HEK293T (cell line): ENCODE data around the gene METTL9.

Experiments
- BHLHE40 ChIP-seq: fragments of 450-650 bp; IDR thresholded peaks from 2 replicates; pipeline ENCODE4 v1.6.1; 2016; ENCODE audit warnings: mild to moderate bottlenecking, moderate library complexity, borderline replicate concordance
- CTBP1 ChIP-seq: fragments of 450-650 bp; IDR thresholded peaks from 2 replicates; pipeline ENCODE4 v1.6.1; 2016; ENCODE audit warnings: borderline replicate concordance
- ELF4 ChIP-seq: fragments of 450-650 bp; IDR thresholded peaks from 2 replicates; pipeline ENCODE4 v1.6.1; 2017; ENCODE audit warnings: antibody characterized with exemption
- FOXA1 ChIP-seq: fragments of 450-650 bp; IDR thresholded peaks from 2 replicates; pipeline ENCODE4 v1.6.1; 2016; ENCODE audit warnings: mild to moderate bottlenecking
- FOXM1 ChIP-seq: fragments of 450-650 bp; IDR thresholded peaks from 2 replicates; pipeline ENCODE4 v1.6.1; 2017; ENCODE audit warnings: mild to moderate bottlenecking, borderline replicate concordance
- HDGF ChIP-seq: fragments of 450-650 bp; IDR thresholded peaks from 2 replicates; pipeline ENCODE4 v1.6.1; 2017; ENCODE audit warnings: antibody characterized with exemption, borderline replicate concordance
- L3MBTL2 ChIP-seq: fragments of 450-650 bp; conservative IDR thresholded peaks from 2 replicates; pipeline ENCODE4 v1.6.1; 2016; ENCODE audit warnings: mild to moderate bottlenecking
- LEF1 ChIP-seq: fragments of 450-650 bp; IDR thresholded peaks from 2 replicates; pipeline ENCODE4 v1.6.1; 2017; ENCODE audit warnings: mild to moderate bottlenecking, borderline replicate concordance
- NFRKB ChIP-seq: fragments of 450-650 bp; IDR thresholded peaks from 2 replicates; pipeline ENCODE4 v1.6.1; 2016; ENCODE audit warnings: mild to moderate bottlenecking, moderate library complexity
- PKNOX1 ChIP-seq: fragments of 450-650 bp; IDR thresholded peaks from 2 replicates; pipeline ENCODE4 v1.6.1; 2016
- SP1 ChIP-seq: fragments of 450-650 bp; IDR thresholded peaks from 2 replicates; pipeline ENCODE4 v1.6.1; 2017
- SUZ12 ChIP-seq: fragments of 450-650 bp; IDR thresholded peaks from 2 replicates; pipeline ENCODE4 v1.6.1; 2016; ENCODE audit warnings: mild to moderate bottlenecking
- TARDBP ChIP-seq: fragments of 450-650 bp; IDR thresholded peaks from 2 replicates; pipeline ENCODE4 v1.6.1; 2016
- ZNF384 ChIP-seq: fragments of 450-650 bp; IDR thresholded peaks from 2 replicates; pipeline ENCODE4 v1.6.1; 2016

GRCh38 chr16:21628772-21629171, 29.4 kb downstream of the METTL9 start:
- TF ChIP-seq ZNF384: no peak
- TF ChIP-seq PKNOX1: no peak
- TF ChIP-seq ELF4: no peak
- no peak for TF ChIP-seq CTBP1
- no peak for TF ChIP-seq BHLHE40
- TF ChIP-seq FOXA1: no peak
- no peak for TF ChIP-seq SUZ12
- no peak for TF ChIP-seq SP1
- TF ChIP-seq HDGF: no peak
- TF ChIP-seq NFRKB: no peak
- no peak for TF ChIP-seq TARDBP
- TF ChIP-seq LEF1: no peak
- TF ChIP-seq FOXM1: no peak
- no peak for TF ChIP-seq L3MBTL2
